ENCODE results near the gene SESN3.

SESN3 gene

GRCh38 chr11:95156133-95156721, 74.8 kb downstream of the SESN3 start:
- H3K36me3 ChIP-seq (ENCODE audit: control insufficient read depth, insufficient read depth, low read length), result no peaks in the 10 kb centered on the region
- H3K27me3 ChIP-seq (replicated peaks; ENCODE audit: control insufficient read depth, insufficient read depth, low read length), result no peaks in the 10 kb centered on the region
- no peak for DNase-seq (ENCODE audit: extremely low read depth, insufficient read length)
- TF ChIP-seq CTCF (IDR thresholded peaks at IDR 0.05; ENCODE audit: insufficient read depth, low read length, poor library complexity, severe bottlenecking), result no peak
- H3K4me3 ChIP-seq (replicated peaks; ENCODE audit: low read depth, low read length), result no peak overlapping the region

GRCh38 chr11:95155385-95155784, 75.6 kb downstream of the SESN3 start:
- no peak for DNase-seq (ENCODE audit: extremely low read depth, insufficient read length)
- Histone ChIP-seq H3K27me3 (replicated peaks; ENCODE audit: control insufficient read depth, insufficient read depth, low read length) (no peaks in the 10 kb centered on the region), H3K4me3 (replicated peaks; ENCODE audit: low read depth, low read length) (no peak overlapping the region), H3K36me3 (ENCODE audit: control insufficient read depth, insufficient read depth, low read length) (no peaks in the 10 kb centered on the region)
- no peak for TF ChIP-seq CTCF (IDR thresholded peaks at IDR 0.05; ENCODE audit: insufficient read depth, low read length, poor library complexity, severe bottlenecking)

GRCh38 chr11:95154514-95154913, 76.5 kb downstream of the SESN3 start:
- no peaks in the 10 kb centered on the region for H3K36me3 ChIP-seq (ENCODE audit: control insufficient read depth, insufficient read depth, low read length)
- peak; percentile 71 for TF ChIP-seq CTCF (IDR thresholded peaks at IDR 0.05; ENCODE audit: insufficient read depth, low read length, poor library complexity, severe bottlenecking)
- no peaks in the 10 kb centered on the region for H3K27me3 ChIP-seq (replicated peaks; ENCODE audit: control insufficient read depth, insufficient read depth, low read length)
- no peak overlapping the region for H3K4me3 ChIP-seq (replicated peaks; ENCODE audit: low read depth, low read length)
- peak; percentile 35 for DNase-seq (ENCODE audit: extremely low read depth, insufficient read length)

- no peak for DNase-seq (ENCODE audit: extremely low read depth, insufficient read length)
- no peak for TF ChIP-seq CTCF (IDR thresholded peaks at IDR 0.05; ENCODE audit: insufficient read depth, low read length, poor library complexity, severe bottlenecking)
- H3K27me3 ChIP-seq (replicated peaks; ENCODE audit: control insufficient read depth, insufficient read depth, low read length), result no peaks in the 10 kb centered on the region
- H3K4me3 ChIP-seq (replicated peaks; ENCODE audit: low read depth, low read length), result no peak overlapping the region
- H3K36me3 ChIP-seq (ENCODE audit: control insufficient read depth, insufficient read depth, low read length), result no peaks in the 10 kb centered on the region
Observed at GRCh38 chr11:95153857-95154246, 77.2 kb downstream of the SESN3 start.

- TF ChIP-seq CTCF (IDR thresholded peaks at IDR 0.05; ENCODE audit: insufficient read depth, low read length, poor library complexity, severe bottlenecking), result no peak
- Histone ChIP-seq H3K27me3 (replicated peaks; ENCODE audit: control insufficient read depth, insufficient read depth, low read length) (no peaks in the 10 kb centered on the region), H3K4me3 (replicated peaks; ENCODE audit: low read depth, low read length) (peak overlapping the region; percentile 8), H3K36me3 (ENCODE audit: control insufficient read depth, insufficient read depth, low read length) (no peaks in the 10 kb centered on the region)
- DNase-seq (ENCODE audit: extremely low read depth, insufficient read length), result peak; percentile 13
Observed at GRCh38 chr11:95152876-95153856, 77.8 kb downstream of the SESN3 start.
